ENCODE measurements around the gene EXOC3L4.
A peak's percentile ranks its signal among the peaks of the same experiment; 100 is the strongest.

Gene EXOC3L4

DNA sequence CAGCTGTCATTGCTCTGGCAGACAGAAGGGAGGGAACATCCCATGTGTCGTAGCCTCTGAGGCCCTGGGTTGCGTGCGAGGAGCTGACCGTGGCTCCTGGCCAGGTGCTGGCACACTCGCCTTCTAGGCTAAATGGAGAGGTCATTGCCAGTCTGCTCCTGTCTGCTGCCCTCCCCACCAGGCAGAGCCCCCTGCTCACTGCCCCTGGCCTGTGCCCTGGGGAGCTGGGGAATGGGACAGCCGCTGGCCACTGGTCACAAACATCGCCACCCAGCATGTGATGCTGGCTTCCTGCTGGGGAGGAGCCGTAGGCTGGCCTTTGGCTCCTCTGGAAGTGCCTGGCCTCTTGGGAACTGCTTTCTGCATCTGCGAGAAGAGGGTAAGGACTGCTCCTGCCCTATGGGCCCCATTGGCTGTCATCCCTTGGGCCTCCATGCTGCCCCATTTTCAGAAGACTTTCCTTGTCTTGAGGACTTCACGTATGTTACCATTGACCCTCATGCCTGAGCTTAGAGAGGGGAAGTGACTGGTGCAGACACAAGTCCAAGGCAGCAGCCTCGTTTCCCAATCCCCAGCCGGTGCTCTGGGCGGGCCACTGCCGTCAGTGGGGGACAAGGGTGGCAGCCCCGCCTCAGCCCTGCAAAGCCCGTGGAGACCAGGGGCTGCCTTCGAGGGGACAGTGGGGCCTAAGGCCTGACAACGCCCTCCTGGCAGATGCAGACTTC, 26.8 kb downstream of the EXOC3L4 start:
- H3K27me3 ChIP-seq (ENCODE audit: control insufficient read depth, insufficient read depth, low read length): no peaks in the 10 kb centered on the region
- H3K9ac ChIP-seq: no peak overlapping the region
- peak overlapping the region; percentile 89 for H3K27ac ChIP-seq
- H3K4me2 ChIP-seq (ENCODE audit: low read length): no peak overlapping the region
- H3K36me3 ChIP-seq (ENCODE audit: control insufficient read depth, insufficient read depth, low read length): no peaks in the 10 kb centered on the region
- H3K4me1 ChIP-seq: peaks cover 33% of the 10 kb centered on the region
- H3K9me3 ChIP-seq (ENCODE audit: control insufficient read depth, low read length): no peaks in the 10 kb centered on the region
- TF ChIP-seq, protein P1, sequence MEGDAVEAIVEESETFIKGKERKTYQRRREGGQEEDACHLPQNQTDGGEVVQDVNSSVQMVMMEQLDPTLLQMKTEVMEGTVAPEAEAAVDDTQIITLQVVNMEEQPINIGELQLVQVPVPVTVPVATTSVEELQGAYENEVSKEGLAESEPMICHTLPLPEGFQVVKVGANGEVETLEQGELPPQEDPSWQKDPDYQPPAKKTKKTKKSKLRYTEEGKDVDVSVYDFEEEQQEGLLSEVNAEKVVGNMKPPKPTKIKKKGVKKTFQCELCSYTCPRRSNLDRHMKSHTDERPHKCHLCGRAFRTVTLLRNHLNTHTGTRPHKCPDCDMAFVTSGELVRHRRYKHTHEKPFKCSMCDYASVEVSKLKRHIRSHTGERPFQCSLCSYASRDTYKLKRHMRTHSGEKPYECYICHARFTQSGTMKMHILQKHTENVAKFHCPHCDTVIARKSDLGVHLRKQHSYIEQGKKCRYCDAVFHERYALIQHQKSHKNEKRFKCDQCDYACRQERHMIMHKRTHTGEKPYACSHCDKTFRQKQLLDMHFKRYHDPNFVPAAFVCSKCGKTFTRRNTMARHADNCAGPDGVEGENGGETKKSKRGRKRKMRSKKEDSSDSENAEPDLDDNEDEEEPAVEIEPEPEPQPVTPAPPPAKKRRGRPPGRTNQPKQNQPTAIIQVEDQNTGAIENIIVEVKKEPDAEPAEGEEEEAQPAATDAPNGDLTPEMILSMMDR (IDR thresholded peaks at IDR 0.05): no peak
- H2AFZ ChIP-seq: peak overlapping the region; percentile 54
- no peak overlapping the region for H3K4me3 ChIP-seq (ENCODE audit: low read depth, low read length)
- peaks cover 3% of the 10 kb centered on the region for H3K79me2 ChIP-seq

DNA sequence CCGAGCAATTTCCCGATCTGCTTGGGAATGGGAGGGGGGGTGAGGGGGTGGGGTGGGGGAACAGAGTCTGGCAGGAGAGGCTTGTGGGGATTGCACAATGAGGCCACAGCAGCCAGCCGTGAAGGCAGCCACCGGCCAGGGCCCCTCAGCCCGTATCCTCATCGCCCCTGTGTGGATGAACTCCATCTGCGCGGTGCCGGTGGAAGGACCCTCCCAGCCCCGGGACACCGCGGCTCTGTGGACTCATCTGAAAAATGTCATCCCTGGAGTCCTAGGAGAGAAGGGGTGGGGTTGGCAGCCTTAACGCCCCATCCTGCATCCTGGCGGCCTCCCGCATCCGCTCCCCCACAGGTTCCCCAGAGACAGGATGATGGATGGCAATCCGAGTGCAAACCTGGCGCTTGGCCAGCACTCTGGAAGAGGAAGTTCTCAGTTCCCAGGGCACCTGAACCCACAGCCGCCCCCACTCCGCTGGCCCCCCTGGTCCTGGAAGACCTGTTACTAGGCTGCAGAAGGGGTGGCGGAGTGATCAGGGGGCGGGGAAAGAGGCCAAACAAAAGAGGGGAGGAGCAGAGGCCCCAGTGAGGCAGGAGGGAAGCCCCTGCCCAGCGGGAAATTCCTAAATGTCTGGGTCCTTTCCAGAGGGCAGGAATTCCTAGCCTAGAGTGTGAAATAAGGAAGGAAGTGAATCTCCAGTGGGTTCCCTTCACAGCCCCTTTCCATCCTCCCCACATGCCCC, 27.5 kb downstream of the EXOC3L4 start:
- no peaks in the 10 kb centered on the region for H3K36me3 ChIP-seq (ENCODE audit: control insufficient read depth, insufficient read depth, low read length)
- no peak overlapping the region for H3K9ac ChIP-seq
- H3K4me3 ChIP-seq (ENCODE audit: low read depth, low read length): peak overlapping the region; percentile 83
- H3K27ac ChIP-seq: peak overlapping the region; percentile 89
- H3K79me2 ChIP-seq: peaks cover 3% of the 10 kb centered on the region
- H2AFZ ChIP-seq: peak overlapping the region; percentile 82
- H3K4me1 ChIP-seq: peaks cover 37% of the 10 kb centered on the region
- no peaks in the 10 kb centered on the region for H3K27me3 ChIP-seq (ENCODE audit: control insufficient read depth, insufficient read depth, low read length)
- TF ChIP-seq, protein P1 (IDR thresholded peaks at IDR 0.05): no peak
- peak overlapping the region; percentile 61 for H3K4me2 ChIP-seq (ENCODE audit: low read length)
- no peaks in the 10 kb centered on the region for H3K9me3 ChIP-seq (ENCODE audit: control insufficient read depth, low read length)

DNA sequence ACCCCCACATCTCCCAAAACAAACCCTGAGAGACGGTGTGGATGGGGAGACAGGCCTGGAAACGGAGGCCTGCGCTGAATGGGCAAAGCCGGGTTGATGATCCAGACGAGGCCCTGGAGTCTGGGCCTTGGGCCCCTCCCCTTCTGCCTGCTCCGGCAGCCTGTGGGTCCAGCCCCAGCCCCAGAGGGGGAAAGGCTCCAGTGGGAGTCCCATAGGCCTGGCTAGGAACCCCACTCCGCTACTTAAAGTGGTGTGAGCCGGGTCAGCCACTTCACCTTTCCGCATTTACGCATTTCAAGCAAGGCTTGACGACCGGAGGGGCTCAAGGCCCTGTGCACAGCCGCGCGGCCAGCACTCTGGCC, 28.0 kb downstream of the EXOC3L4 start:
- TF ChIP-seq, protein P1 (IDR thresholded peaks at IDR 0.05): no peak
- Histone ChIP-seq H3K4me1 (peaks cover 40% of the 10 kb centered on the region), H3K27me3 (ENCODE audit: control insufficient read depth, insufficient read depth, low read length) (no peaks in the 10 kb centered on the region), H3K9me3 (ENCODE audit: control insufficient read depth, low read length) (no peaks in the 10 kb centered on the region), H3K36me3 (ENCODE audit: control insufficient read depth, insufficient read depth, low read length) (no peaks in the 10 kb centered on the region), H3K4me2 (ENCODE audit: low read length) (peak overlapping the region; percentile 61), H3K79me2 (peaks cover 3% of the 10 kb centered on the region), H3K4me3 (ENCODE audit: low read depth, low read length) (peak overlapping the region; percentile 83), H3K27ac (peak overlapping the region; percentile 89), H2AFZ (peak overlapping the region; percentile 82), H3K9ac (no peak overlapping the region)

DNA sequence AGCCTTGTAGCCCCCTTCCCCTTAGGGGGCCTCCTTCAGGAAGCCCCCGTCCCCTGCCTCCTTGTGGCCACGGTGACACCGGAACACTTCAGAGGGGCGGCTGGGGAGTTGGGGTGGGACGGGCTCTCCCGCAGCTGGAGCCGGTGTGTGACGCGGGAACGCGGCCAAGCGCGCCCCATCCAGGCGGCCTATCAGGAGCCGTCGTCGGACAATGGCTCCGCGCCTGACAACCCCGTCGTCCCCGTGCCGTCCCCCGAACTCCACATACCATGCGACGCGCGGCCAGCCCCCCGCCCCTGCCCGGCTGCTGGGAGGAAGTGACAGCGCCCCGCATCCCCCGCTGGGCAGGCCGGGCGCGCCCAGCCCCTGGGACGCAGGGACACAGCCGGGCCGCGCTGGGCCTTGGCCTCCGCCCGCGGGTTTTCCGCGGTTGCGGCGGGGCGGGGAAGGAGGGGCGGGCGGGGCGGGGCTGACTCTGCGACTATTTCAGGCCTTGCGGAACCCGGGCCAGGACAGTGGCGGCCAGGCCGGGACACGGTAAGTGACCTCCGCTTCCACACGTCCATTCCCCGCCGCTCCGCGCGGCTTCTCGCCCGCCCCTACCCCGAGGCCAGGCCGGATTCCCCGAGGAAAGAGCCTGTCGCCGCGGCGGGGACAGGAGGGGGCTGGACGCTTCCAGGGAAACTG, 28.6 kb downstream of the EXOC3L4 start, which contains the start of gene TNFAIP2:
TNFAIP2 (plus strand) TSS at position 515 of the 687 bp plus-strand sequence. CDS start 2,997 bp downstream, outside the sequence.
- H3K4me3 ChIP-seq (ENCODE audit: low read depth, low read length): peak within 1 kb of the TSS; percentile 83
- H3K27ac ChIP-seq: peak within 1 kb of the TSS; percentile 89
- H3K79me2 ChIP-seq: peaks cover 3% of the 10 kb centered on the region
- H3K4me2 ChIP-seq (ENCODE audit: low read length): peak within 1 kb of the TSS; percentile 99
- H3K36me3 ChIP-seq (ENCODE audit: control insufficient read depth, insufficient read depth, low read length): no peaks in the 10 kb centered on the region
- TF ChIP-seq, protein P1 (IDR thresholded peaks at IDR 0.05): peak; percentile 7
- no peaks in the 10 kb centered on the region for H3K27me3 ChIP-seq (ENCODE audit: control insufficient read depth, insufficient read depth, low read length)
- peak within 1 kb of the TSS; percentile 92 for H3K9ac ChIP-seq
- peaks cover 45% of the 10 kb centered on the region for H3K4me1 ChIP-seq
- H3K9me3 ChIP-seq (ENCODE audit: control insufficient read depth, low read length): no peaks in the 10 kb centered on the region
- peak within 1 kb of the TSS; percentile 82 for H2AFZ ChIP-seq
